Endothelial cell of umbilical vein (primary cell): ENCODE data around the gene UBE2H. TPM values are rescaled to one million over a fixed set of nuclear protein-coding genes. Genes with fewer than 3 reads are reported as not detected.

Source experiments
- BruUV-seq: library from RNA; stranded (reverse); fragments of 400-500 nt; replicated peaks from 2 replicates; lab custom pipeline; 2021; lab: Mats Ljungman, UMichigan
- CTCF ChIA-PET: fragments of 300-600, 350-600 bp; sonication (Branson Sonifier 250); formaldehyde crosslinking; loops from one replicate; lab custom pipeline; 2021; ENCODE audit warnings: antibody characterized with exemption, inconsistent platforms; lab: Charles Lee
- POLR2A ChIA-PET: fragments of 300-600, 350-600 bp; sonication (Branson Sonifier 250); formaldehyde crosslinking; loops from one replicate; lab custom pipeline; 2021; ENCODE audit warnings: antibody characterized with exemption, inconsistent platforms; lab: Charles Lee
- DNase-seq: peaks from one replicate; pipeline ENCODE4 v3.0.0-alpha.2; 2011; ENCODE audit warnings: low read depth, low spot score
- FAIRE-seq: peaks from 2 replicates; lab custom pipeline; 2011; peaks lifted over from hg19 to GRCh38; lab: Jason Lieb, UNC
- H2AFZ ChIP-seq: 2 replicates; pipeline ENCODE4 v1.6.0; 2012; ENCODE audit warnings: low read depth, low read length, control low read depth, inconsistent platforms
- H3K27ac ChIP-seq: 2 replicates; pipeline ENCODE4 v1.5.1; 2011; ENCODE audit warnings: low read depth, mild to moderate bottlenecking, control low read depth, low read length, moderate library complexity; ENCODE audit not compliant: insufficient read depth
- H3K27me3 ChIP-seq, 2 experiments: 2 replicates each; pipeline versions ENCODE4 v1.6.0 to v1.6.1; 2011; ENCODE audit warnings: low read length in 2 of 2, mixed read lengths in 1 of 2; ENCODE audit not compliant: control insufficient read depth in 2 of 2, insufficient read depth in 2 of 2
- H3K36me3 ChIP-seq, 2 experiments: 2 replicates in 1 of 2; 3 replicates in 1 of 2; pipeline ENCODE4 v1.5.1; 2011; ENCODE audit warnings: low read length in 2 of 2, mild to moderate bottlenecking in 1 of 2, moderate library complexity in 1 of 2; ENCODE audit not compliant: control insufficient read depth in 2 of 2, insufficient read depth in 2 of 2; ENCODE audit errors: extremely low read depth in 1 of 2
- H3K4me1 ChIP-seq: 3 replicates; pipeline ENCODE4 v1.5.1; 2011; ENCODE audit warnings: mild to moderate bottlenecking, low read length; ENCODE audit not compliant: control insufficient read depth, insufficient read depth; ENCODE audit errors: extremely low read depth
- H3K4me2 ChIP-seq: 2 replicates; pipeline ENCODE4 v1.6.1; 2011; ENCODE audit warnings: low read length, control low read depth, mixed read lengths; ENCODE audit not compliant: insufficient read depth
- H3K4me3 ChIP-seq, 3 experiments: fragments of 200-600 bp in 1 of 3; sonication (generic), shearing (Covaris generic) in 1 of 3; replicated peaks in 1 of 3; 2 replicates each; pipeline ENCODE4 v1.5.1; 2011 to 2016; ENCODE audit warnings: control low read depth in 3 of 3, low read length in 3 of 3, mild to moderate bottlenecking in 2 of 3, inconsistent platforms in 1 of 3, low read depth in 1 of 3, moderate library complexity in 1 of 3; ENCODE audit not compliant: insufficient read depth in 1 of 3
- H3K79me2 ChIP-seq: 2 replicates; pipeline ENCODE4 v1.6.0; 2012; ENCODE audit warnings: low read length, inconsistent platforms; ENCODE audit not compliant: control insufficient read depth, insufficient read depth
- H3K9ac ChIP-seq: replicated peaks from 2 replicates; pipeline ENCODE3; 2011; ENCODE audit warnings: low read length, control low read depth; ENCODE audit not compliant: insufficient read depth; ENCODE audit errors: extremely low read depth
- H3K9me1 ChIP-seq: replicated peaks from 3 replicates; pipeline ENCODE4 v1.6.0; 2011; ENCODE audit warnings: mild to moderate bottlenecking, low read length; ENCODE audit not compliant: control insufficient read depth, insufficient read depth; ENCODE audit errors: extremely low read depth
- H3K9me3 ChIP-seq: replicated peaks from 2 replicates; pipeline ENCODE4 v1.5.1; 2012; ENCODE audit warnings: low read length, inconsistent platforms; ENCODE audit not compliant: control insufficient read depth, insufficient read depth
- H4K20me1 ChIP-seq: replicated peaks from 2 replicates; pipeline ENCODE3; 2011; ENCODE audit warnings: mild to moderate bottlenecking, low read length; ENCODE audit not compliant: control insufficient read depth, insufficient read depth; ENCODE audit errors: extremely low read depth
- CTCF ChIP-seq, 2 donors: IDR thresholded peaks; 1 replicate in 1 of 2; 2 replicates in 1 of 2; pipeline ENCODE4 v1.5.1; 2011; ENCODE audit warnings: low read length in 2 of 2, mild to moderate bottlenecking in 2 of 2, moderate library complexity in 2 of 2, control low read depth in 1 of 2, inconsistent platforms in 1 of 2, low read depth in 1 of 2; ENCODE audit not compliant: insufficient read depth in 1 of 2; ENCODE audit errors: extremely low read depth in 1 of 2
- EZH2 ChIP-seq: IDR thresholded peaks from 2 replicates; pipeline ENCODE4 v1.6.1; 2012; ENCODE audit warnings: borderline replicate concordance, low read depth, mild to moderate bottlenecking, moderate library complexity, low read length, inconsistent platforms; ENCODE audit not compliant: severe bottlenecking
- FOS ChIP-seq: IDR thresholded peaks from 2 replicates; pipeline ENCODE4 v1.6.1; 2011; ENCODE audit warnings: mild to moderate bottlenecking, low read length, moderate library complexity, borderline replicate concordance; ENCODE audit not compliant: insufficient read depth
- GATA2 ChIP-seq: IDR thresholded peaks from 2 replicates; pipeline ENCODE4 v1.7.0; 2011; ENCODE audit warnings: low read depth, mild to moderate bottlenecking, moderate library complexity, mixed read lengths, low read length; ENCODE audit not compliant: insufficient read length, insufficient read depth
- MYC ChIP-seq: IDR thresholded peaks from one replicate; pipeline ENCODE4 v1.6.1; 2011; ENCODE audit warnings: mild to moderate bottlenecking, low read depth, low read length
- POLR2A ChIP-seq: IDR thresholded peaks from 2 replicates; pipeline ENCODE4 v1.6.1; 2012; ENCODE audit warnings: low read depth, mild to moderate bottlenecking, control low read depth, low read length
- dilution Hi-C: fragments of 300-500 bp; cut with MboI; formaldehyde crosslinking; loops from one replicate; pipeline ENCODE4 v1.15.0; 2019; ENCODE audit warnings: low sequenced_read_pairs; ENCODE audit not compliant: extremely low pct_ligation_motif_present
- intact Hi-C: fragments of 100-400 bp; cut with micrococcal nuclease; formaldehyde crosslinking; loops from one replicate; pipeline ENCODE4 v1.10.0; 2022
- polyA plus RNA-seq, 4 experiments: library from polyadenylated mRNA; depleted of rRNA in 3 of 4; stranded (reverse) in 3 of 4; unstranded in 1 of 4; fragments of >200 nt; gene quantifications; 2 replicates each; pipeline versions ENCODE4 v1.2.1 to v1.2.3, GENCODE V29; 2011 to 2012; ENCODE audit warnings: missing spikeins in 1 of 4
- total RNA-seq: library from RNA; stranded (reverse); gene quantifications from 2 replicates; pipeline ENCODE4 v1.2.3, GENCODE V29; 2021
- TF ChIP-seq, protein P1 (sequence below): IDR thresholded peaks from 2 replicates; pipeline ENCODE4 v1.6.1; 2011; ENCODE audit not compliant: insufficient read depth, insufficient read length

Gene UBE2H
- total and polyA plus RNA-seq, 2 donors (not counting 3 experiments of a cell fraction or from before 2014, with no cell fraction given) = 51.7 to 90.1 TPM

GRCh38 chr7:129798616-129799349 lies 154.0 kb downstream of the UBE2H start:
- TF ChIP-seq FOS (no peak), POLR2A (no peak), CTCF (IDR thresholded peaks at IDR 0.05; ENCODE audit: extremely low read depth in 1 of 2, insufficient read depth in 1 of 2, low read depth in 1 of 2, low read length in 2 of 2) (no peak), EZH2 (no peak), MYC (no peak), GATA2 (no peak)
- TF ChIP-seq, protein P1, sequence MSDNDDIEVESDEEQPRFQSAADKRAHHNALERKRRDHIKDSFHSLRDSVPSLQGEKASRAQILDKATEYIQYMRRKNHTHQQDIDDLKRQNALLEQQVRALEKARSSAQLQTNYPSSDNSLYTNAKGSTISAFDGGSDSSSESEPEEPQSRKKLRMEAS = no peak
- no TSS peak for BruUV-seq
- POLR2A ChIA-PET = no interaction called here
- no peaks in the 10 kb centered on the region for H4K20me1 ChIP-seq
- no peak overlapping the region for H3K4me2 ChIP-seq
- CTCF ChIA-PET = no interaction called here
- no peak overlapping the region for H3K27ac ChIP-seq
- no peak overlapping the region for H3K4me3 ChIP-seq
- no peaks in the 10 kb centered on the region for H3K36me3 ChIP-seq
- DNase-seq (no peak), FAIRE-seq (no peak)
- H3K79me2 ChIP-seq = no peaks in the 10 kb centered on the region
- H2AFZ ChIP-seq = no peak overlapping the region
- H3K27me3 ChIP-seq = peaks cover 0 to 3% of the 10 kb centered on the region in 2 experiments
- no peaks in the 10 kb centered on the region for H3K4me1 ChIP-seq
- dilution Hi-C loops (no loop called here), intact Hi-C loops (no loop called here)
- no peaks in the 10 kb centered on the region for H3K9me1 ChIP-seq
- no peak overlapping the region for H3K9ac ChIP-seq
- H3K9me3 ChIP-seq = no peaks in the 10 kb centered on the region
